NCI-H1092 (cell line): ENCODE results near the gene SAMD9L.
"Not testable (repeated sequence)": the region's sequence is repeated elsewhere in the genome, so short reads cannot be mapped to it uniquely, and the experiment has no call there.

Experiments used
- DNase-seq: peaks from one replicate; lab custom pipeline; 2025; lab: John Stamatoyannopoulos, UW

Gene SAMD9L

GRCh38 chr7:93146036-93146435 is 2.1 kb downstream of the SAMD9L start:
- no peak for DNase-seq

DNA sequence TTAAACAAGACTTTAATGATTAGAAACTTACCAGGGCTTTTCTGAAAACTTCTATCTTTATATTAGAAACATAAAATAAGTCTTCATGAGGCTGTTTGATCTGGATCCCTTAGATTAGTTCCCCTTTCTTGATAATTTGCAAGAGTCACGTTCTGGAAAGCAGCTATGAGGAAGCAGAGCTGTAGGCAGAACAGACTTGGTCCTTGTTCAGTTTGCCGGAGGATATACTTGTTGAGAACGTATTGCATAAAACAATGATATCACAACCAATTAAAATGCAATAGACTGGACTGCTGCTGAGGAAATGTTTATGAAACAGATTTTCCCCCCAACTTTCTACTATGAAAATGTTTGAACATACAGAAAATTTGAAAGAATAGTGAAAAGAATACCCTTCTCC is 2.8 kb downstream of the SAMD9L start:
- no peak for DNase-seq

GRCh38 chr7:93142127-93142526 is 6.1 kb downstream of the SAMD9L start:
- DNase-seq: no peak

DNA sequence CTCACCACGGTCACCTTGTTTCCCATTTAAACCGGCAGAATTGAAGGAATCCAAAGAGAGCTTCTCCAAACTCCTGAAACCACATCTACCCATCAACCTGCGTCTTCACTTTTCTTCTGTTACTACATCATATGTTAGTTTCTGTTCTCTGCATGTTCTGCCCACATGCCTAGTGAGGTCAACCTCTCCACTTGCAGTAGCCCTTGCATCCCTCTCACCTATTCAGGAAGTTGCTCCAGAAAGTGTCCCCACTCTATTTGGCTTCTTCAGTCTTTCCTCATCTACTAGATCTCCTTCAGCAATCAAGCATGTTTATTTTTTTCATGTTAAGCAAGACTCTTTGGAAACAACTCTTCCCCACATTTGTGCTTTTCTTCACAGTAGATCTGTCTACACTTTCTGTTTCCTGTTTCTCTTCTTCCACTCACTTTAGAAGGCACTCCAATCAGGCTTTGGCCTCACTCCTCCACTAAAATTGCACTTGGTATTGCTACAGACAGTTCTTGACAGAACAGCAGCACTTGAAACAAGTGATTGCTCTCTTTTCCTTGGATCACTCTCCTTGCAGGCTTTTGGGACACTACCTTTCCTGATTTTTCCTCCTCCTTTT is 7.5 kb downstream of the SAMD9L start:
- no peak for DNase-seq

- DNase-seq: no peak
These were observed 9.6 kb downstream of the SAMD9L start for GRCh38 chr7:93138576-93138975.

GRCh38 chr7:93133005-93133404 is 15.2 kb downstream of the SAMD9L start:
- no peak for DNase-seq

GRCh38 chr7:93132216-93132615 is 16.0 kb downstream of the SAMD9L start:
- no peak for DNase-seq

- not testable (repeated sequence) for DNase-seq
These were observed 21.2 kb downstream of the SAMD9L start for GRCh38 chr7:93126954-93127353.

GRCh38 chr7:93123532-93123931 is 24.7 kb downstream of the SAMD9L start:
- DNase-seq: not testable (repeated sequence)

GRCh38 chr7:93120592-93121549 is 27.3 kb downstream of the SAMD9L start:
- DNase-seq: no peak

DNA sequence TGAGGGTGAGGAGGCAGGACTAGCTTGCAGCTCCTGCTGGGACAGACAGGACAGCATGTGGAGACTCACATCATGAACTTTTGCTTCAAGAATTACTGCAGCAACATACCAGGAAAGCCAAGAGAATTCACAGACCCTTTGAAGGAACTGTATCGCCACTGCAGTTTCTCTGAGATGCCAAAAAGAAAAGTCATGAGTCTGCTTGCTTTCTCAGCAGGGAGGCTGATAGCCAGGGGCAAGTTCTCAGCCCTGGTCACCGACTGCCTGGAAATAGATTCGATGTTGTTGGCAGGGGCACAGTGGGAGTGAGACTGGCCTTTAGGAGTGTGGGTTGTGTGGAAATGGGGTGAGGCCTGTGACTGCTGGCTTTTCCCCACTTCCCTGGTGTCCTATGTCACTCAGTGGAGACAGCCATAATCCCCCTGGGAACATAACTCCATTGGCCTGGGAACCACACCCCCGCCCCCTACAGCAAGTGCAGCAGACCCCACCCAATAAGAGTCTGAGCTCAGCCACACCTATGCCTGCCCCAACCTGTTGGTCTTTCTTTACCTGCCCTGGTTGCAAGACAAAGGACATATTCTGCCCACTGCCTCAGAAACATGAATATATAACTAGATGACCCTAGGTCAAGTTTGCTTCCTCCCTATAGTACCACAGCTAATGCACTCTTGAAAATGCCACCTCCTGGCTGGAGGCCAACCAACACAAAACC is 28.8 kb downstream of the SAMD9L start:
- DNase-seq: no peak

GRCh38 chr7:93117852-93118530 is 30.2 kb downstream of the SAMD9L start, which contains the start of gene SAMD9:
SAMD9 (minus strand) TSS chr7:93117979; CDS start chr7:93106097, 11,882 bp downstream.
- DNase-seq: peak; percentile 66

DNA sequence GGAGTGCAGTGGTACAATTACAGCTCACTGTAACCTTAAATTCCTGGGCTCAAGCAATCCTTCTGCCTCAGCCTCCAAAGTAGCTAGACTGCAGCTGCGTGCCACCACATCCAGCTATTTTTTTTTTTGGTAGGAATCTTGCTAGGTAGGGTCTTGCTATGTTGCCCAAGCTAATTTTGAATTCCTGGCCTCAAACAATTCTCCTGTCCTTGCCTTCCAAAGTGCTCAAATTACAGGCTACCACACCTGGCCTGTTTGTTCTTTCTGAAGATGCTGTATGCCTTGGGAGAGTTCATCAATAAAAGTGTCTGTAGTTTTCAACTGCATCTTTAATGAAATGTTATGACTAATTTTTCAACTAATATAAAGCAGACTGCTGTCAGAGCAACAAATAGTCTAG is 30.9 kb downstream of the SAMD9L start:
- no peak for DNase-seq

GRCh38 chr7:93115796-93116195 is 32.4 kb downstream of the SAMD9L start:
- no peak for DNase-seq

DNA sequence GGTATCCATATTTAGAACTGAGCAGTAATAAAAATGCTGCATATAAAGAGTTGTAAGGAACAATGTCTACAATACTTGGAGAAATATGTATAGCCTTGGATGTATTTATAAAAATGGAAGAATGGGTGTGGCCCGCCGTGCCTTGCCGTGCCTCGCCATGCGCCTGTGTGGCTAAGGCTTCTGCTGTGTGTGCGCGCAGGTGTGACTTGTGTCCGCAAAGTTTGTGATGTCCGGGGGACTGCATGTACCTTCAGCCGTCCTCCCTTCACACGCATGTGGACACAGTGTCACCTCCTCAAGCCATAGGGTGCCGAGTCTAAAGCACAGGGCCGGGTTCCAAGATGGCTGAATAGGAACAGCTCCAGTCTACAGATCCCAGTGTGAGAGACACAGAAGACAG is 40.2 kb downstream of the SAMD9L start:
- no peak for DNase-seq

GRCh38 chr7:93097388-93097787 is 50.8 kb downstream of the SAMD9L start:
- DNase-seq: no peak

GRCh38 chr7:93092757-93093370 is 55.3 kb downstream of the SAMD9L start:
- DNase-seq: peak; percentile 3
